Body of pancreas (tissue), 4 donors: ENCODE measurements around the gene RIPPLY2. TPM values are rescaled to one million over a fixed set of nuclear protein-coding genes. Genes with fewer than 3 reads are reported as not detected.

Experiments used
- ATAC-seq: fragments of 150-250 bp; one replicate; pipeline ENCODE4 v1.9.1; 2016
- DNase-seq, 4 donors: peaks; one replicate each; pipeline ENCODE4 v3.0.0-alpha.2; 2019
- H3K27ac ChIP-seq, 4 donors: fragments of 200-600 bp; sonication (generic); 1 replicate in 3 of 4; 2 replicates in 1 of 4; pipeline versions ENCODE4 v1.5.1 to v1.6.1; 2016 to 2019; ENCODE audit warnings: mild to moderate bottlenecking in 1 of 4, mixed read lengths in 1 of 4, moderate library complexity in 1 of 4
- H3K27me3 ChIP-seq, 2 donors: fragments of 200-600 bp; sonication (generic); one replicate each; pipeline ENCODE4 v1.6.0; 2016; ENCODE audit warnings: mild to moderate bottlenecking in 1 of 2
- H3K36me3 ChIP-seq, 2 donors: fragments of 200-600 bp; sonication (generic); replicated peaks in 1 of 2; 2 replicates each; pipeline ENCODE4 v1.5.1; 2016; ENCODE audit warnings: low read depth in 2 of 2; ENCODE audit not compliant: insufficient read depth in 1 of 2
- H3K4me1 ChIP-seq: fragments of 200-600 bp; sonication (generic); one replicate; pipeline ENCODE4 v1.6.0; 2016
- H3K4me3 ChIP-seq, 2 donors: fragments of 200-600 bp; sonication (generic); 1 replicate in 1 of 2; 2 replicates in 1 of 2; pipeline ENCODE4 v1.5.1; 2016 to 2019
- H3K9me3 ChIP-seq, 3 donors: fragments of 200-600 bp; sonication (generic); 1 replicate in 2 of 3; 2 replicates in 1 of 3; pipeline ENCODE4 v1.5.1; 2016
- CTCF ChIP-seq, 7 experiments: fragments of 450-650 bp in 4 of 7; fragments of 200-600 bp in 3 of 7; sonication (generic) in 3 of 7; IDR thresholded peaks; one replicate each; pipeline ENCODE4 v1.5.1; 2016 to 2019; ENCODE audit warnings: antibody characterized with exemption in 7 of 7
- POLR2A ChIP-seq, 3 donors: fragments of 450-650 bp; IDR thresholded peaks; one replicate each; pipeline ENCODE4 v1.6.1; 2016; ENCODE audit warnings: antibody characterized with exemption in 3 of 3, mild to moderate bottlenecking in 2 of 3
- WGBS, 2 donors: methylation state at CpG; one replicate each; pipeline ENCODE4 v1.1.5; 2017; 5-methylcytosine and 5-hydroxymethylcytosine counted together
- intact Hi-C: fragments of 100-400 bp; cut with DNase I; formaldehyde crosslinking; loops from one replicate; pipeline ENCODE4 v1.15.1; 2023
- total RNA-seq, 2 donors: library from RNA; depleted of rRNA; stranded (reverse); fragments of >200 nt; gene quantifications; one replicate each; pipeline ENCODE4 v1.1.0, GENCODE V29; 2016

The RIPPLY2 gene
- total RNA-seq, 2 donors from 2014 or later, result not detected

- Histone ChIP-seq H3K27me3 (no peaks in the 10 kb centered on the region), H3K4me3 (no peak overlapping the region), H3K27ac (no peak overlapping the region), H3K4me1 (no peaks in the 10 kb centered on the region), H3K36me3 (no peaks in the 10 kb centered on the region), H3K9me3 (no peaks in the 10 kb centered on the region)
- no peak for TF ChIP-seq CTCF (IDR thresholded peaks at IDR 0.05)
- no peak for TF ChIP-seq POLR2A (IDR thresholded peaks at IDR 0.05)
- DNase-seq (no peak), ATAC-seq (no peak)
- intact Hi-C loops, result no loop called here
Observed at GRCh38 chr6:83812595-83812994, 40.6 kb upstream of the RIPPLY2 start.

- DNase-seq, result no peak
- no peak for ATAC-seq
- Histone ChIP-seq H3K4me3 (no peak overlapping the region), H3K27me3 (no peaks in the 10 kb centered on the region), H3K36me3 (no peaks in the 10 kb centered on the region), H3K9me3 (no peaks in the 10 kb centered on the region), H3K4me1 (no peaks in the 10 kb centered on the region), H3K27ac (no peak overlapping the region)
- intact Hi-C loops, result no loop called here
- TF ChIP-seq POLR2A (IDR thresholded peaks at IDR 0.05) (no peak), CTCF (IDR thresholded peaks at IDR 0.05) (no peak)
- WGBS, 2 donors, result 14 to 23% methylated on average over 2 of the region's 2 CpGs
Observed at GRCh38 chr6:83815631-83816272, 37.4 kb upstream of the RIPPLY2 start.

- no peak overlapping the region for H3K4me3 ChIP-seq
- ATAC-seq, result no peak
- H3K36me3 ChIP-seq, result no peaks in the 10 kb centered on the region
- 48 to 63% methylated on average over 3 of the region's 3 CpGs for WGBS, 2 donors
- TF ChIP-seq CTCF (IDR thresholded peaks at IDR 0.05) (no peak), POLR2A (IDR thresholded peaks at IDR 0.05) (no peak)
- DNase-seq, result no peak
- no peaks in the 10 kb centered on the region for H3K9me3 ChIP-seq
- no peaks in the 10 kb centered on the region for H3K4me1 ChIP-seq
- no peak overlapping the region for H3K27ac ChIP-seq
- intact Hi-C loops, result no loop called here
- no peaks in the 10 kb centered on the region for H3K27me3 ChIP-seq
Observed at GRCh38 chr6:83822629-83823169, 30.5 kb upstream of the RIPPLY2 start.

GRCh38 chr6:83824388-83824801, 28.8 kb upstream of the RIPPLY2 start:
- TF ChIP-seq CTCF (IDR thresholded peaks at IDR 0.05), result no peak
- TF ChIP-seq POLR2A (IDR thresholded peaks at IDR 0.05), result no peak
- 8 to 9% methylated on average over 3 of the region's 3 CpGs for WGBS, 2 donors
- Histone ChIP-seq H3K4me1 (no peaks in the 10 kb centered on the region), H3K27me3 (no peaks in the 10 kb centered on the region), H3K36me3 (no peaks in the 10 kb centered on the region), H3K4me3 (no peak overlapping the region), H3K27ac (no peak overlapping the region), H3K9me3 (no peaks in the 10 kb centered on the region)
- peak in 1 of 4 donors; percentile 6 for DNase-seq
- intact Hi-C loops, result no loop called here
- no peak for ATAC-seq

- H3K4me3 ChIP-seq, result no peak overlapping the region
- 0 to 11% methylated on average over 2 of the region's 2 CpGs for WGBS, 2 donors
- intact Hi-C loops, result no loop called here
Observed at GRCh38 chr6:83824831-83825230, 28.3 kb upstream of the RIPPLY2 start.

More at GRCh38 chr6:83824831-83825230, 28.3 kb upstream of the RIPPLY2 start:
- Histone ChIP-seq H3K4me1 (no peaks in the 10 kb centered on the region), H3K27ac (no peak overlapping the region), H3K36me3 (no peaks in the 10 kb centered on the region), H3K9me3 (no peaks in the 10 kb centered on the region), H3K27me3 (no peaks in the 10 kb centered on the region)
- ATAC-seq (no peak), DNase-seq (no peak)
- no peak for TF ChIP-seq CTCF (IDR thresholded peaks at IDR 0.05)
- TF ChIP-seq POLR2A (IDR thresholded peaks at IDR 0.05), result no peak
